Activated CD4-positive, alpha-beta T cell treated with anti-CD3 and anti-CD28 coated beads for 24 hours (primary cell): ENCODE data around the gene TOM1L1.

ENCODE experiments used
- DNase-seq, 2 donors: peaks; one replicate each; pipeline ENCODE4 v3.0.0-alpha.2; 2020; ENCODE audit warnings: low read depth in 2 of 2

Gene TOM1L1

DNA sequence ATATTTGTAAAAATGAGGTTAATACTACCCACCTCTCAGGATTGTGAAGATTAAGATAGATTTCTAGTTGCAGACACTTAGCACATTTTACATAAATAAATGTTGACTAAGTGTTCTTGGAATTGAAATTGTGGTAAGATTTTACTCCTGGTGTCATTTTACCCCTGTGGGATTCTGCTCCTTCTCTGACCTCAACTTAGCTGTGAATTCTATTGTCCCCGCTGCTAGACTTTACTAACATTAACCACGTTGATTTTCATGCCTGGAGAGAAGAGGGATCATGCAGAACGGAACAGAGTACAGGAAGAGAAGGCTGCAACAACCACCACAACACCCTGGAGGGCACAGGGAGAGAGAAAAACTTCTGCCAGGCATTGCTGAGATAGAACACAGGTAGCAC is 2.1 kb upstream of the TOM1L1 start:
- DNase-seq = no peak

DNA sequence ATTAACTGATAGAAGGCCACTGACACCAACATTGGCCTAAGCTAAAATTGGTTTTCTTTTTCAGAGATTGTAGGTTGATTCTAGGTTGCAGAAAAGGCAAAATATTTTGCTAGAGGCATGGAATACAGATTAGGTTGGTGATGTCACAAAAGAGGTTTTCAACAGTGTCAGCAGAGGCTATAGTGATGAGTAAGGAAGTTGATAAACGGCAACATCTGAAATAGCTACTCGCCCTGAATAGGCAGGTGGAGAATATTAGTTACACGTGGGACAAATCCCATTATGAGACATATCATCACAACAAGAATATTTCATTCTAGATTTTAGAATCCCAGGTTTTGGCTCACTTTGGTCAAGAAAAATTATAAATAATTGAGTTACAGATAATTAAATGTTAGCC is 1.5 kb upstream of the TOM1L1 start:
- DNase-seq = no peak

DNA sequence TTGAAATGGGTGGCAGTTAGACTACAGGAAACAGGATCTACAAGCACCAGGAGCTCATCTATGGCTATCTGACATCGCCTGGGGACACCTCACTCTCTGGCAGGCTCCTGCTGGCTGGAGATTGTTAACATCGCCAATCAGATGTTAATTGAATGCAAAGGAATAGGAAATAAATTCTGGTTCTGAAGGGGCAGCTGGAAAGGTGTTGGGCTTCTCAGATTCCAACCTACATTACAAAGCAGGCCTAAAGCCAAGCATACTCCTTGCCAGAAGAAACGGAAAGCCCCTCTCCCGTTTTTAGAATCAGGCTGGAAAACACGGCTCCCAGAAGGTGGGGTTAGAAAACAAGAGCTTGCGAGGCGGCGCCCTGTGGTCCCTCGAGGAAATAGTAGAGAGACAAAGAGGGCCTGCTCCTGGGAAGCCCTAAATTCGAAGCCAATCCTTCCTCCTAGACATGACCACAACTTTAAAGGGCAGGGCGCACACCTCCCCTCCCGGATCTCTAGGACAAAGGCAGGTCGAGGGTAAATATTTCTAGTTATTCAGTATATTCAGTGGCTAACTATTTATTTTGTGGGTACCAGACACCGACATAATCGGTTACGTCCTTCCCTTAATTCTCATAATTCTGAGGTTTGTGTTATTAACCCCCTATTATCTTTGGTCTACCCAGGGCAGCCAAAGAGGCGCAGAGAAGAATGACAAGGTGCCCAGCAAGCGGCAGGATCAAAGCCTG is 763 bp upstream of the TOM1L1 start:
- DNase-seq = no peak

DNA sequence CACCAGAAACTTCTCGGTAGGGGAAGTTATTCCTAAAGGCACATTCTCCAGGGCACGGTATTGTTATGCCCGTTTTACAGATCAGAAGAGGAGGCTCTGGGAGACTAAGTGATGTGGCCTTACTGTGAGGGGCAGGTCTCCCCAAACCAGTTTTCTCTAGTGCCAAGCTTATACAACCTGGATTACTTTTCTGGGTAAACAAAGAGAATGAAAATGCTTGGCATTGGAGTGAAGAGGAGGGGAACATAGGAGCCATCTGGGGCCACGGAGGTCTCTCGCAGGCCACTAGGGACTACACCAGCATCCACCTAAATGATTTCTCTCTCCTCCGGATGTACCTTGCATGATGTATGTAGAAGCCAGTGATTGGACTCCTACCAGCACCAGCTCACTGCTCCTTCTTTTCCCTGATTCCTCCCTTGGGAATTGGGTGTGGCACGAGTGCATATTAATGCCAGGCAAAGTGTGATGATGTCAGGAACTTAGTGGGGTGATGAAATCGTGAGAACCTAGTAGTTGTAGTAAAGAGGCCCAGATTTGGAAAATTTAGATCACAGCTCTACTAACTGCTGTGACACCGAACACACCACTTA is 674 bp downstream of the TOM1L1 start:
- DNase-seq = no peak

DNA sequence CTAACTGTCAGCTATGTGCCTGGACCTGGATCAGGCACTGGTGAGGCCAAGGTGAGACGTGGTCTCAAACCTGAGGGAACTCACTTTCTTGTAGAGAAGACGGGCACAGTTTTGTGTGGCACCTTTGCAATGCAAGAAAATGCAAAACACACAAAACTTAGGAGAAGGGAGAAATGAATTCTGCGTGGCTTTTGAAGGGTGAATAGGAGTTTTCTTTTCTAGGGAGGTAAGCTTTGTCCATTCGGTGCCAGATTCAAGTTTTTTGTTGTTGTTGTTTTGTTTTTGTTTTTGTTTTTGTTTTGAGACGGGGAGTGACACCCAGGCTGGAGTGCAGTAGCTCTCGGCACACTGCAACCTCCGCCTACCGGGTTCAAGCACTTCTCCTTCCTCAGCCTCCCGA is 1.4 kb downstream of the TOM1L1 start:
- DNase-seq = no peak

DNA sequence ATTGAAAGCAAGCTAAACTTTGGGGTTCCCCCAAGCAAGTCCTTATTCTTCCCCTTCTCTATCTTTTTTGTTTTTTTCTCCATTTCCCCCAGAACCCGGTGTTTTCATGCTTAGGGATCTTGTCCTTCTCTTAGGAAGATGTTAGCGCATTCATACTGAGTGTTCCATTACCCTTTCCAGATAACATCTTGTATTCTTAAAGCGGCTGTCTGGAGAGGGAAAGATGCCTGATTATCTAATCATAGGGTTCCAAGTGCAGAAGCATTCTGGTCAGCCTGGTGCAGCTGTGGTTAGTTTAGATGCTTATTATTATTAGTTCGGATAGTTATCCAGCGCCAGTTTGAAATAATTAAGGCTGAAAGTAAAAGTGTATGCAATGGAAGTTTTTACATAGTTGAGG is 2.0 kb downstream of the TOM1L1 start:
- no peak for DNase-seq

DNA sequence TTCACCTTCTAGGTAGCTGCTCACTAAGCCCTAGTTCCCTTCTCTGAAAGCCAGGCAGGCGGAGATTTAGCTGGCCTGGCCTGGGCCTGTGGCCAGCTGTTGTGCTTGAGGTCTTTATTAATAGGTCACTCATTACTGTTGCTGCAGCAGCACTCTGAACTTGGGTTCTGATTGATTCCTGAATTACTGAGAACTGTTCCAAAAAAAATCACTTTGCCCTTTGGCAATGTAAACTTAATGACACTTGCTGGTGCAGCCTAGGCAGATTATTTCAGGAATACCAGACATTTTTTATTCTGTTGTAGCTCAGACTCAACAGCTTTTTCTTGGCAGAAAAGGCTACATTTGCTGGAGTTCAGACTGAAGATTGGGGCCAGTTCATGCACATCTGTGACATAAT is 2.7 kb downstream of the TOM1L1 start:
- no peak for DNase-seq

DNA sequence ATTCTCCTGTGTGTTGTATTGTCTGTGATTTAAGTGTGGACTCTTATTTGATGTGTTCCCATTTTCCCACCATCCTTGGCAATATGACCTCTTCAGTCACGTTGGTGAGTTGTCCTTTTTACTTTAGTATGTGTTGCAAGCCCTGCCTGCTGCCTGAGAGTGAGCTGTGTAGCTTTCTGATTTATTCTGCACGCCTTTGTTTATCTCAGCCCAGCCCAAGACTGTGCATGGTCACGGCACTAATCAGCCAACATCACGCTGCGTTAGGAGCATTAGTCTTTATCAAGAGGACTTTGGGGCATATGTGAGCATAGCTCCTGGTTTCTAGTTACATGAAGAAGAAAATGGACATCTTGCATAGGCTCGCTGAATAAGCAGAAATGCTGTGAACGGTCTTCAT is 6.0 kb downstream of the TOM1L1 start:
- DNase-seq = no peak

DNA sequence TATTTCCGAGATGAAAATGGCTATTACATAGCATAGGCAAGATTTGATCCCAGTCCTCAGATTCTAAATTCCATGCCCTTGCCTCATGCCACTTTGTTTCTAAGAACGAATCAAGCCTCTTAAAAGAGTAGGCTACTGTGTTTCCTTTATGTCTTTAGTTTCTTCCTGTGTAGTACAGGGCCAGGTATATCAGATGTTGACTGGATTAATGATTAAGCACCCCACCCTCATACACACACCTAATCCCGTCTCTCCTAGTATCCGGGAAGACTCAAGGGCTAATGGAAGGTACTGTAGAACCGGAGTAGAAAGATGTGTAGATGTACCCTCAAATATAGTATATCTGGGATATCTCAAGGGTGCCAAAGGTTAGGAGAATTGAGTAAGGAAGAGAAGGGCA is 6.7 kb downstream of the TOM1L1 start:
- no peak for DNase-seq

DNA sequence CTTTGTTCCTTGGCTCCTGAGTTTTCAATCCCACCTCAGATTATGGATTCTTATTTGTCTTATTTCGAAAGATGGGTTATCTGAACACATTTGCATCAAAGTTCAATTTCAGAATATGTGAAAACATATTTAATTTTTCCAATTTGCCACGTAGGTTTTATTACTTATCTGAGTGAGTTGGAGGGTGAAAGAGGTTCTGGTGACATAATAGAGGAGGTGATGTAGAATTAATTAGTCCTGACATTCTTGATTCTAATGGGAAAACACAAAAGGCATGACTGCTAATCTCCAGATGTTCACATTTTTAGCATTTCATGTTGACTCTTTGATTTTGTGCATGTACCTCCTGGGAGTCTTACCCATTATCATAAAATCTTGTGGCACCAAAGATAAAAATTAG is 9.1 kb downstream of the TOM1L1 start:
- DNase-seq = no peak

DNA sequence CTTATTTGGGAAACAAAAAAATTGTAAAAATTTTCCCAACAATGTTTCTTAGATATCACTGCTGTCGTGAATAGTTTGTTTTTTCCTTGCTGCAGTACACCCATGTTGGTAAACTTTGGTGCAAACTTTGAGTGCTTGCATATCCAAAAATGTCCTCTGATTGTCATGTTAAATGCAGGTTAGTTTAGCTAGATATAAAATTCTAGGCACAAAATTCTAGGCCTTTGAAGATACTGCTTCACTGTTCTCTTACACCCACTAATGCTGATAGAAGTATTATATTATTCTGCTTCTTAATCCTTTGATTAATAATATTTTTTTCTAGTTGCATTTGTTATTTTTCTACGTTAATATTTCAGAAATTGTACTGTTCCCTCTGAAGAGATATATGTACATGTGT is 16.1 kb downstream of the TOM1L1 start:
- DNase-seq = no peak

DNA sequence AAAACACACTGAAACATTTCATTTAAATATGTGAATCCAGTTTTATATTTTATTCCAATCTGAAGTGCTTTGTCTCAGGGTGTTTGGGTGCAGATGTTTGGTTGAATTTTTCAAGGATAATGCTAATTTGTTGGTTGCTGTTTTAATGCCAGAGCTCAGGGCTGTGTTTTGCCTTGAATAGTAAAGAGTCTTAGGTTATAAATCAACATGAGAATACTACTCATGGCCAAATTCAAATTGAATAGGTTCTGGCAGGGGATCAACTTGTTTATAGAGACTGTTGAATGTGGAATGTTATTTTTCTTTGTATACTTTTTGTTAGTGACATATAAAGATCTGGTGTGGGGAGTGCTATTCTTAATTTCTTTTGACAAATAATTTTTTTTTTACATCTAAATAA is 18.8 kb downstream of the TOM1L1 start:
- DNase-seq = no peak

DNA sequence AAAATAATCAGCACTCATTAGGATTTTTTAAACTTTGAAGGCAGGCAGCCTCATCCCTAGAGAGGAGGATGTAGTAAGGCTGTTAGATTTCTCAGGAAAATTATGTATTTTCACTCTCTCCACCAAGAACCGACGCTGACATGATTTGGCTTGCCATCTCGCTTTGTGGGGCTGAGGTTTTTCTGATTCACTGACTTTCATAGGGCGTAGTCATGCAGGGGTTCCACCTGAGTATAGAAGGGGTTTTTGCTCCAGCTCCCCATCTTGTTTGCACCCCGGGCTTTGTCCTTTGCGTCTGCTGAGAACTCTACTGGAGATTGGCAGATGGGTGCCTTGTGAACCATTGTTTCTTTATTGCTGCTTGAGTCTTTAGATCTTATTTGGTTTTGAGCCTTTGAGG is 20.2 kb downstream of the TOM1L1 start:
- DNase-seq = no peak

DNA sequence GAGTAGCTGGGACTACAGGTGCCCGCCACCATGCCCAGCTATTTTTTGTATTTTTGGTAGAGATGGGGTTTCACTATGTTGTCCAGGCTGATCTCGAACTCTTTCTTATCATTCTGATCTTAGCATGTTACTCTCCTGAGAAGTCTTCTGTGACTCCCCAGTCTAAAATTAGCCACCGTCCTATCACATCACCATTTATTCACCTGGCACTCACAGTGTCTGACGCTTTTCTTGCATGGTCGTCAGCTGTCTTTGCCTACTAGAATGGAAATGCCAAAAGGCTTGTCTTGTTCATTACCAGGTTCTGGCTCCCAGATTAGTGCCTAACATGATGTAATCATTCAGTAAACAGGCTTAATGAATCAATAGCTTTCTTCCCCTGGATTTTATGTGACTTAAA is 23.8 kb downstream of the TOM1L1 start:
- no peak for DNase-seq

DNA sequence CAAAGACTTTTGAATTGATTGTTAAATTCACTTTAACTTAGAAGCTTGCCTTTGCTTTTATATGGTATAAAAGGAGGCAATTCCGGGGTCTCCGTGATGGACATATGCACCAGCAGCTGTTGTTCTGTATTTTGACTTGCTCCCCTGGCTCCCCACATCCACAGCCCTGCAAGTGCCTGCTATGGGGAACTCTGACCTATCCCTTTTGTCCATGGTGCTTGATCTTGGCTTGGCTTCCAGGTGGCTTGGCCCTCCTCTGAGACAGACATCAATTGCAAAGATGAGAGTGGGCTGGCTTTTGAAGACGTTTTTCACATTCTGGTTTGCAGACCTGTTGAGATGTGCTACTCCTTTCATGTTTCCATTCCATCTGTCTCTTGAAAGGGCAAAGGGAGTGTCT is 26.9 kb downstream of the TOM1L1 start:
- DNase-seq = no peak

DNA sequence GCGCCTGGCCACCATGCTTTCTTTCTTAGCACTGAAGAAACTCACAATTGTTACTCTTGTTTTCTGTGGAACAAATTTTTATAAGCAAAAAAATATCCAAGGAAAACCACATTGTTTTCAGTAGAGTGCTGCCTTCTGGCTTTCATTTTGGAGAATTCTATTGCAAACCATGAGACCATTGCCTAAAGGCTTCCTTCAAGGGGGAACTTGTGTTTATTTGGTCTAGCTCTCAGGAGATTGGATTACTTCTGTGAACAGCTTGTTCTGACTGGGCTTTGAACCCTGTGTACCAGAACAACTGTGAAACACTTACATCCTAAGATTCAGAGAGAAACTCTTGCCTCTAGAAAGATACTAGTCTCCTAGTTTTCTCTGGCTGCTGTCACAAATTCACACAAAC is 32.1 kb downstream of the TOM1L1 start:
- no peak for DNase-seq

DNA sequence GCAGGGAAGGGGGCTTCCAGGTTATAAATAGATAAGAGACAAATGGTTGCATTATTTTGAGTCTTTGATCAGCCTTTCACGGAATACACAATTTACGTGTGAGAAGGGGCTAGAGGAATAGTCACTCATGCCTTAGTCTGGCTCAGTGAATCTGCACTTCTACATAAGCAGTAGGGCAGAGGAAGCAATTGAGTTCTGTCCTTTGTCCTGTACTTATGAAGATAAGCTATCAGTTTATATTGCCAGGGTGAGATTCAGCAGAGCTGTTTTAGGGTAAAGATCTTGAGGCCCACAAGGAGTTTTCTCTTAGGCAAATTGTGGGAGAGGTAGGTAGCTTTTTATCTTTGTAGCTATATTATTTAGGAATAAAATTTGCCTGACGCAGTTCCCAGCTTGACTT is 33.3 kb downstream of the TOM1L1 start:
- no peak for DNase-seq

DNA sequence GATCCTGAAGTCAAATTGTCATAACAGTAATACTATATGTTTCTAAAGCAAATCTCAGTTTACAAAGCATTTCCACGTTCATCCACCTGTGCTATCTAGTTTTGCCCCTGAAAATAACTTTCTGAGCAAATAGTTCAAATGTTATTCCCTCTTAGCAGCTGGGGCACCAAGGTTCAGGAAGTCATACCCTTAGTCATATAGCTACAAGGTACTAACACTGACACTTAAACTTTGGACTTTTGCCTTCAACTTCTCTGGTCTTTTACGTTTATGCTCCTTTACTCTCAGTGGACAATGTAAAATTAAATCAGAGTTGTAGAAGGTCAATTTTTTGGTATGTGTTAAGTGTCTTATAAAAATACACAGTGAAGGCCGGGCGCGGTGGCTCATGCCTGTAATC is 34.8 kb downstream of the TOM1L1 start:
- DNase-seq = no peak

DNA sequence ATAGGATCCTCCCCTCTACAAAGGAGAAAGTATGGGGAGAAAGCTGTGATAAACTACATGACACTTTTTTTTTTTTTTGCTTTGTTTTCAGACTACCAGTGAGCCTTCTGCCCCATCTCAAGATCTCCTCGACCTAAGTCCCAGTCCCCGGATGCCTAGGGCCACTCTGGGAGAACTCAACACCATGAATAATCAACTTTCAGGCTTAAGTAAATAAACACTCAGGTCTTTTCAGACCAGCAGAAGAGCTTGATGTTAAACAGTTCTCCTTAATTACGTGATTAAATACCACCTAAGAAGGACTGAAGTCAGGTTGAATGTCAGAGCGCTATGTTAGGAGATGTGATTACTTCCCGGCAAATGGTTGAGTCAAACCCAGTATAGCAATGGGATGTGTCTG is 36.4 kb downstream of the TOM1L1 start:
- no peak for DNase-seq

DNA sequence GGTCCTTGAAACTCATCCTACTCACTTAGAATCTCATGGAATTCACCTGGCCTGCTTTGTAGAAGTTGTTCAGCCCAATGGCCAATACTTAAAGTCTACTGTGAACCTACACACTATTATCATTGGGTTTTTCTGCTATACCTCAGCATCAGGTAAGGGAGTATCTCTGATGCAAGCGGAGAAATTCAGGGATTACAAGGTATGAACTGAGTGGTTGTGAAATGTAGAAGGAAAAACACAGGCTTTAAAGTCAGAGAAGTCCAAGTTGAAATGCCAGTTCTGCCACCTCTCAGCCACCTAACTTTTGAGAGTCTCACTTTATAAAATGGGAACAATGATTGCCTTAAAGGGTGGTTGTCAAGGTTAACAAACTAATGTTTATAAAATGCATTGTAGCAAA is 36.8 kb downstream of the TOM1L1 start:
- DNase-seq = no peak

DNA sequence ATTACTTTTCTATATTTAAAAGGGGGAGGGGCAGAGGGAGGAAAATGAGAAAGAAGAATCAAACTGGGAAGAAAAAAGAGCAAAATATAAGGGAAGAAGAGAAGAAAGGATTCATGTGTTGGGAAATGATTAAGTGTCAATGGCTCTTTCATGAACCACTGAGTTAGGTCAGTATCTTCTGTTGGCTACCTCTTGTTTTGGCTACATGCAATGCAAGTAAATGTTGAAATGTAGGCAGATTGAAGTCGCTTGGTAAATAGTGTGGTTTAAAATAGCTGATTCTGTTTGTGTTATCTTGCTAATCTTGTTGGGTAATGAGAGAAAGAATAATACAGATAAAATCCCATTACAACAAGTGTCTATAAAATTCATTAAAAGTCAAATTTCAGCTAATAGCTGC is 40.6 kb downstream of the TOM1L1 start:
- DNase-seq = no peak

DNA sequence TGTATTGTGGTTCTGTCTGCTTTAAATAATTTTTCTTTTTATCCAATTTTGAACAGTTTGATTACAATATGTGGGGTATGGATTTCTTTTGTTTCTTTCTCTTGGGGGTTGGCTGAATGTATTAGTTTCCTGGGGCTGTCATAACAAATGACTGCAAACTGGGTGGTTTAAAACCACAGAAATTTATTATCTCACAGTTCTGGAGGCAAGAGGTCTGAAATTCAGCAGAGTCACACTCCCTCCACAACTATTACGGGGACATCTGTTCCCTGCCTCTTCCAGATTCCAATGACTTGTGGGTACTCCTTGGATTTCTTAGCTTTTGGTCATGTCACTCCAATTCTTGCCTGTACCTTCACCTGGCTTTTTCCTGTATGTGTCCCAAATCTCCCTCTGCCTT is 44.1 kb downstream of the TOM1L1 start:
- no peak for DNase-seq

DNA sequence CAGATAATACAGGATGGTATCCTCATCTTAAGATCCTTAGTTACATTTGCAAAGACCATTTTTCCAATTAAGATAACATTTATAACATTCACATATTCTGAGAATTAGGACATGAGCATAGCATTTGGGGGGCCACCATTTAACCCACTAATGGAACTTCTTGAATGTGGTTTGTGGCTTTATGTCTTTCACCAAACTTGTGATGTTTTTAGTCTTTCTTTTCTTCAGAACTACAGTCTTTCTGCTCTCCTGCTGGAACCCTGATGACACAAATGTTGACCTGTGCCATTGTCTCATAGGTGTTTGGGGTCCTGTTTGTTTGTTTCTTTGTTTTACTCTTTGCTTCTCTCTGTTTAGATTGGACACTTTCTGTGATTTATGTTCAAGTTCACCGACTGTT is 44.6 kb downstream of the TOM1L1 start:
- no peak for DNase-seq

DNA sequence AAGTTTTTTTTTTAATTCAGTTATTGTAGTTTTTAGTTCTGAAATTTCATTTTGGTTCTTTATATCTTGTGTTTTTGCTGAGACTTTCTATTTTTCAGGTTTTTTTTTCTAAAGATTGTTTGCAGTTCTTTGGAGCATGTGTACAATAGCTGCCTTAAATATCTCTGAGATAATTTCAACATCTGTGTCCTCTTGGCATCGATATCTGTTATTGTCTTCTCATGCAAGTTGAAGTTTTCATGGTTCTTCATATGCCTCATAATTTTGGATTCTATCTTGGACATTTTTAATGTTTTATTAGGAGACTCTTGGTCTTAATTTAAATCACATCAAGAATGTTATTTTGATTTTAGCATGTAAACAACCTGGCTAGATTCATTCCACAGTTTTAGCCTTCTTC is 45.0 kb downstream of the TOM1L1 start:
- no peak for DNase-seq
